GM12878 (cell line): Measurements from ENCODE around the gene LIMS2. TPM values are rescaled to one million over a fixed set of nuclear protein-coding genes. Genes with fewer than 3 reads are reported as not detected.

ENCODE experiments used
- ATAC-seq: fragments of 200-7000 bp; cut with Tn5 transposase; 3 replicates; pipeline ENCODE4 v1.9.1; 2020; ENCODE audit warnings: mild to moderate bottlenecking, moderate library complexity
- BruUV-seq: library from RNA; stranded (reverse); fragments of 400-500 nt; replicated peaks from 2 replicates; lab custom pipeline; 2021; lab: Mats Ljungman, UMichigan
- CTCF ChIA-PET: fragments of 300-600 bp; sonication (Branson Sonifier 250); formaldehyde crosslinking; extraction: SDS; loops from one replicate; lab custom pipeline; 2021; ENCODE audit warnings: inconsistent platforms; lab: Yijun Ruan, JAX
- POLR2A ChIA-PET: fragments of 350-600 bp; formaldehyde crosslinking; extraction: SDS; loops from one replicate; lab custom pipeline; 2021; ENCODE audit warnings: inconsistent platforms; lab: Charles Lee
- RAD21 ChIA-PET: fragments of 300-600 bp; sonication (Branson Sonifier 250); formaldehyde crosslinking; loops from one replicate; lab custom pipeline; 2023; ENCODE audit warnings: antibody characterized with exemption; ENCODE audit not compliant: unreplicated experiment; lab: Charles Lee
- SMC1A ChIA-PET: fragments of 300-600 bp; sonication (Branson Sonifier 250); formaldehyde crosslinking; loops from one replicate; lab custom pipeline; 2023; ENCODE audit not compliant: unreplicated experiment, uncharacterized antibody; lab: Charles Lee
- DNase-seq: peaks from one replicate; pipeline ENCODE4 v3.0.0-alpha.2; 2011; ENCODE audit warnings: low read depth, low spot score
- FAIRE-seq: peaks from 3 replicates; lab custom pipeline; 2011; peaks lifted over from hg19 to GRCh38; lab: Jason Lieb, UNC
- H2AFZ ChIP-seq: 2 replicates; pipeline ENCODE4 v1.6.0; 2011; ENCODE audit warnings: low read depth, low read length, control low read depth; ENCODE audit not compliant: control insufficient read depth
- H3K27ac ChIP-seq: 2 replicates; pipeline ENCODE4 v1.5.1; 2011; ENCODE audit warnings: control low read depth; ENCODE audit not compliant: control insufficient read depth, insufficient read depth
- H3K27me3 ChIP-seq, 2 experiments: replicated peaks in 1 of 2; 2 replicates each; pipeline versions ENCODE4 v1.6.0 to v1.6.1; 2011; ENCODE audit warnings: low read length in 1 of 2; ENCODE audit not compliant: control insufficient read depth in 2 of 2, insufficient read depth in 2 of 2
- H3K36me3 ChIP-seq, 2 experiments: 2 replicates each; pipeline ENCODE4 v1.5.1; 2011; ENCODE audit warnings: low read length in 1 of 2; ENCODE audit not compliant: control insufficient read depth in 2 of 2, insufficient read depth in 2 of 2
- H3K4me1 ChIP-seq: 2 replicates; pipeline ENCODE4 v1.6.1; 2011; ENCODE audit warnings: mild to moderate bottlenecking, low read length, moderate library complexity, mixed read lengths; ENCODE audit not compliant: control insufficient read depth, insufficient read depth
- H3K4me2 ChIP-seq: 2 replicates; pipeline ENCODE4 v1.6.0; 2011; ENCODE audit warnings: control low read depth; ENCODE audit not compliant: control insufficient read depth, insufficient read depth
- H3K4me3 ChIP-seq: fragments of 200-600 bp; sonication (generic); 2 replicates; pipeline ENCODE4 v1.5.1; 2016
- H3K79me2 ChIP-seq: 2 replicates; pipeline ENCODE4 v1.6.0; 2011; ENCODE audit warnings: low read length; ENCODE audit not compliant: control insufficient read depth, insufficient read depth
- H3K9ac ChIP-seq: 2 replicates; pipeline ENCODE4 v1.8.0; 2011; ENCODE audit warnings: low read length, control low read depth, mixed read lengths; ENCODE audit not compliant: control insufficient read depth, insufficient read depth
- H3K9me3 ChIP-seq: replicated peaks from 3 replicates; pipeline ENCODE4 v1.5.1; 2011; ENCODE audit warnings: mild to moderate bottlenecking, low read length; ENCODE audit not compliant: control insufficient read depth, insufficient read depth
- H4K20me1 ChIP-seq: 2 replicates; pipeline ENCODE4 v1.6.0; 2011; ENCODE audit not compliant: control insufficient read depth, insufficient read depth
- CEBPB ChIP-seq, 2 experiments: fragments of 150-350 bp in 1 of 2; IDR thresholded peaks; 2 replicates each; pipeline ENCODE4 v1.6.1; 2012 to 2014; ENCODE audit warnings: low read depth in 2 of 2, low read length in 2 of 2, borderline replicate concordance in 1 of 2, inconsistent platforms in 1 of 2
- FOS ChIP-seq: IDR thresholded peaks from 3 replicates; pipeline ENCODE4 v1.6.1; 2011; ENCODE audit warnings: borderline replicate concordance; ENCODE audit not compliant: insufficient read length; ENCODE audit errors: extremely low read depth
- MTA2 ChIP-seq: fragments of 450-650 bp; IDR thresholded peaks from 2 replicates; pipeline ENCODE4 v1.6.1; 2016; ENCODE audit warnings: low read depth, mild to moderate bottlenecking, moderate library complexity
- NFXL1 ChIP-seq: fragments of 450-650 bp; IDR thresholded peaks from 2 replicates; pipeline ENCODE4 v1.6.1; 2017; ENCODE audit warnings: antibody characterized with exemption, mild to moderate bottlenecking, borderline replicate concordance
- PAX8 ChIP-seq: fragments of 450-650 bp; IDR thresholded peaks from 2 replicates; pipeline ENCODE4 v1.6.1; 2017; ENCODE audit warnings: mild to moderate bottlenecking, moderate library complexity
- SMC3 ChIP-seq: IDR thresholded peaks from 2 replicates; pipeline ENCODE4 v1.6.1; 2011; ENCODE audit warnings: low read length, improper control_type of control experiment, borderline replicate concordance
- STAT3 ChIP-seq: IDR thresholded peaks from 2 replicates; pipeline ENCODE4 v1.6.1; 2011; ENCODE audit warnings: low read depth, low read length, improper control_type of control experiment
- WGBS: methylation state at CpG from one replicate; pipeline ENCODE4 v1.1.6; 2016; ENCODE audit warnings: low lambda C conversion rate; ENCODE audit not compliant: insufficient replicate concordance, insufficient coverage; ENCODE audit errors: missing lambda C conversion rate; 5-methylcytosine and 5-hydroxymethylcytosine counted together
- in situ Hi-C: fragments of 300-500 bp; cut with MboI; formaldehyde crosslinking; loops from 9 replicates; pipeline ENCODE4 v1.14.3; 2018; ENCODE audit warnings: mixed read lengths
- intact Hi-C: fragments of 100-400 bp; cut with micrococcal nuclease; formaldehyde crosslinking; loops from one replicate; pipeline ENCODE4 v1.14.2; 2022; ENCODE audit not compliant: unreplicated experiment
- polyA plus RNA-seq, 11 experiments: library from polyadenylated mRNA; depleted of rRNA in 4 of 11; unstranded in 6 of 11; stranded (reverse) in 5 of 11; fragments of >200 nt; fragmentation: Nextera tagmentation in 4 of 11; fragmentation: Illumina TruSeq in 1 of 11; extraction: Ambion mirVana in 4 of 11; extraction: Trizol in 1 of 11; gene quantifications; 1 replicate in 1 of 11; 2 replicates in 10 of 11; pipeline versions ENCODE4 v1.2.1 to v1.2.3, GENCODE V29; 2011 to 2016; ENCODE audit warnings: inconsistent platforms in 2 of 11, missing spikeins in 2 of 11, low read depth in 1 of 11
- total RNA-seq, 4 experiments: library from RNA; depleted of rRNA in 3 of 4; stranded (reverse); fragments of >200 nt in 3 of 4; fragmentation: Illumina TruSeq in 1 of 4; extraction: Trizol in 1 of 4; gene quantifications; 2 replicates each; pipeline versions ENCODE4 v1.2.1 to v1.2.3, GENCODE V29; 2013 to 2021

Gene LIMS2
- total and polyA plus RNA-seq, 10 of the 15 experiments (the other 5 are each of a cell fraction or from before 2014, with no cell fraction given): 0.06 to 0.81 (median 0.16) TPM; not detected in 2

- no peak for TF ChIP-seq STAT3
- TF ChIP-seq, all 136 proteins: peak for 0
These were observed 17.2 kb downstream of the LIMS2 start (continued) for GRCh38 chr2:127658146-127658545.

DNA sequence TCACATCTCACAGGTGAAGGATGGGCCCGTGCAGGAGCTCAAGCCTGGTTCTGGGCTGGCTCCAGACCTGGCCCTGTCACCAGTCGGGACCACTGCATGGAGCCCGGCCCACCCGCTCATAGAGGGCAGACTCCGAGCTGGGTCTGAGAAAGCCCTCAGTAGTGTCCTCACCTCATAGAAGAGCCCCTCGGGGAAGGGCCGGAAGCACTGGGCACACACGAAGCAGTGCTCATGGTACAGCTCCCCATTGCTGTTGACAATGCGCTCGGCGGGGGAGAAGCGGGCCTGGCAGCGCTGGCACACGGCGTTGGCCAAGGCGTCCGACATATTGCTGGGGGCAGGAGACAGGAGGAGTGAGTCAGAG lies 18.1 kb downstream of the LIMS2 start:
- TF ChIP-seq CEBPB (IDR thresholded peaks at IDR 0.05; ENCODE audit: borderline replicate concordance in 1 of 2, low read depth in 2 of 2, low read length in 2 of 2): no peak
- no peak for TF ChIP-seq SMC3
- no peak for TF ChIP-seq FOS
- TF ChIP-seq NFXL1: no peak
- no peak for TF ChIP-seq PAX8
- no peak for TF ChIP-seq MTA2
- no TSS peak for BruUV-seq
- no peak for FAIRE-seq

More for the DNA sequence above, 18.1 kb downstream of the LIMS2 start:
- H3K27me3 ChIP-seq: no peaks in the 10 kb centered on the region
- no peak for ATAC-seq
- H3K79me2 ChIP-seq: no peaks in the 10 kb centered on the region
- WGBS: 36% methylated on average over 17 of the region's 17 CpGs
- DNase-seq: no peak
- no peak overlapping the region for H3K4me2 ChIP-seq
- no peaks in the 10 kb centered on the region for H3K9me3 ChIP-seq
- SMC1A ChIA-PET: interaction anchor here (0.7 kb wide), 1 partner anchor 66 kb away, joined by 3 read pairs; no protein-coding TSS in a partner anchor
- in situ Hi-C loops: no loop called here
- RAD21 ChIA-PET: no interaction called here
- no peak overlapping the region for H3K27ac ChIP-seq
- no peaks in the 10 kb centered on the region for H3K36me3 ChIP-seq
- intact Hi-C loops: no loop called here
- no peak overlapping the region for H3K9ac ChIP-seq
- POLR2A ChIA-PET: no interaction called here
- H4K20me1 ChIP-seq: no peaks in the 10 kb centered on the region
- H2AFZ ChIP-seq: no peak overlapping the region
- no peak overlapping the region for H3K4me3 ChIP-seq
- no peaks in the 10 kb centered on the region for H3K4me1 ChIP-seq
- CTCF ChIA-PET: no interaction called here
